ENCODE results near the gene LRRIQ4.
A peak's percentile ranks its signal among the peaks of the same experiment; 100 is the strongest.

DNA sequence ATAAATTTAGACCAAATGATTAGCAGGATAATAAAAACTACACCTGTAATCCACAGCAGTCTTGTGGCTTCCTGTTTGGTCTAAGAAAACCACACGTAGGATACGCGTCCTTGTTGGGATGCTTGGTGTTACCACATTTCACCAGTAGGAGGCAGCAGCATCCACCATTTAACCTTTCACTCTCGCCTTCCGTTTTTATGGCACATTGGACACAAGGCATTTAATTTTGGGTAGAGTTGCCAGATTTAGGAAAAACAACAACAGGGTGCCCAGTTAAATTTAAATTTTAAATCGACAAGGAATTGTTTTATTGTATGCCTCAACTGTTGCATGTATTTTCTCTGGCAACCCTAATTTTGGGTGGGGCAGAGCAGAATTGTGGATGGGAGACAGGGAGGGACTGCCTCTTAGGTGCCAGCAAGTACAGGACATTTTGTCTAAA lies 50.8 kb downstream of the LRRIQ4 start:
- no peak for TF ChIP-seq EGR1 (IDR thresholded peaks at IDR 0.05)
- no peak for TF ChIP-seq MAX (IDR thresholded peaks at IDR 0.05)
- TF ChIP-seq REST (IDR thresholded peaks at IDR 0.05; ENCODE audit: low read depth): no peak
- TF ChIP-seq CREB1 (IDR thresholded peaks at IDR 0.05; ENCODE audit: low read depth): no peak
- TF ChIP-seq NFIC (IDR thresholded peaks at IDR 0.05): no peak
- TF ChIP-seq TEAD4 (IDR thresholded peaks at IDR 0.05): no peak
- TF ChIP-seq TCF12 (IDR thresholded peaks at IDR 0.05; ENCODE audit: low read depth): no peak
- no peak for TF ChIP-seq CEBPB (IDR thresholded peaks at IDR 0.05)
- no peak for TF ChIP-seq TAF1 (IDR thresholded peaks at IDR 0.05; ENCODE audit: low read depth)
- no peak for TF ChIP-seq FOXM1 (IDR thresholded peaks at IDR 0.05; ENCODE audit: borderline replicate concordance, low read depth)
- peak; percentile 98 for TF ChIP-seq RAD21 (IDR thresholded peaks at IDR 0.05; ENCODE audit: low read depth)
- no peak for TF ChIP-seq EP300 (IDR thresholded peaks at IDR 0.05; ENCODE audit: borderline replicate concordance)
- TF ChIP-seq USF1 (IDR thresholded peaks at IDR 0.05): no peak
